HuH-7 (cell line): ENCODE measurements around the gene EPGN.
A peak's percentile ranks its signal among the peaks of the same experiment; 100 is the strongest.

Source experiments
- DNase-seq: peaks from one replicate; pipeline ENCODE4 v3.0.0; 2011; ENCODE audit warnings: low spot score

Gene EPGN

GRCh38 chr4:74311696-74312313 lies 3.5 kb downstream of the EPGN start:
- DNase-seq, result peak; percentile 4

GRCh38 chr4:74314329-74314728 lies 6.1 kb downstream of the EPGN start:
- no peak for DNase-seq

GRCh38 chr4:74314944-74315343 lies 6.7 kb downstream of the EPGN start:
- no peak for DNase-seq

- no peak for DNase-seq
Observed at GRCh38 chr4:74315376-74315775, 7.1 kb downstream of the EPGN start.

GRCh38 chr4:74316397-74316796 lies 8.1 kb downstream of the EPGN start:
- no peak for DNase-seq

GRCh38 chr4:74317616-74318246 lies 9.5 kb downstream of the EPGN start:
- DNase-seq, result no peak

GRCh38 chr4:74318276-74318675 lies 10.0 kb downstream of the EPGN start:
- no peak for DNase-seq

- DNase-seq, result no peak
Observed at GRCh38 chr4:74319470-74319869, 11.2 kb downstream of the EPGN start.

GRCh38 chr4:74320559-74321118 lies 12.4 kb downstream of the EPGN start:
- DNase-seq, result peak; percentile 14

- DNase-seq, result no peak
Observed at GRCh38 chr4:74322301-74322700, 14.0 kb downstream of the EPGN start.

GRCh38 chr4:74323663-74324062 lies 15.4 kb downstream of the EPGN start:
- no peak for DNase-seq

- no peak for DNase-seq
Observed at GRCh38 chr4:74324262-74324661, 16.0 kb downstream of the EPGN start.

- no peak for DNase-seq
Observed at GRCh38 chr4:74325886-74326285, 17.6 kb downstream of the EPGN start.

GRCh38 chr4:74327762-74328161 lies 19.5 kb downstream of the EPGN start:
- no peak for DNase-seq

- no peak for DNase-seq
Observed at GRCh38 chr4:74328501-74328900, 20.2 kb downstream of the EPGN start.

GRCh38 chr4:74329307-74329706 lies 21.0 kb downstream of the EPGN start:
- DNase-seq, result no peak

GRCh38 chr4:74330295-74330750 lies 22.1 kb downstream of the EPGN start:
- DNase-seq, result no peak

GRCh38 chr4:74331252-74331651 lies 23.0 kb downstream of the EPGN start:
- no peak for DNase-seq

- DNase-seq, result no peak
Observed at GRCh38 chr4:74331944-74332343, 23.7 kb downstream of the EPGN start.

GRCh38 chr4:74334636-74335035 lies 26.4 kb downstream of the EPGN start:
- no peak for DNase-seq

- no peak for DNase-seq
Observed at GRCh38 chr4:74335341-74336021, 27.2 kb downstream of the EPGN start.

- DNase-seq, result no peak
Observed at GRCh38 chr4:74338792-74339333, 30.6 kb downstream of the EPGN start.

GRCh38 chr4:74339501-74339900 lies 31.2 kb downstream of the EPGN start:
- no peak for DNase-seq
